Karpas-422 (cell line): ENCODE results near the gene OTOR. TPM values are rescaled to one million over a fixed set of nuclear protein-coding genes. Genes with fewer than 3 reads are reported as not detected.

Experiments
- DNase-seq: peaks from one replicate; pipeline ENCODE4 v3.0.0-alpha.2; 2015
- H2AFZ ChIP-seq: fragments of 200-600 bp; sonication (generic); 2 replicates; pipeline ENCODE4 v1.6.1; 2014; ENCODE audit warnings: antibody characterized with exemption, low read length, mixed read lengths
- H3K27ac ChIP-seq: fragments of 200-600 bp; sonication (generic); 2 replicates; pipeline ENCODE4 v1.5.1; 2014; ENCODE audit warnings: mild to moderate bottlenecking, low read length, moderate library complexity
- H3K27me3 ChIP-seq: fragments of 200-600 bp; sonication (generic); 2 replicates; pipeline ENCODE4 v1.6.1; 2014; ENCODE audit warnings: low read length, mixed read lengths
- H3K36me3 ChIP-seq: fragments of 200-600 bp; sonication (generic); 2 replicates; pipeline ENCODE4 v1.6.1; 2014; ENCODE audit warnings: low read length, mixed read lengths; ENCODE audit not compliant: insufficient read depth
- H3K4me1 ChIP-seq: fragments of 200-600 bp; sonication (generic); 2 replicates; pipeline ENCODE4 v1.6.1; 2014; ENCODE audit warnings: mild to moderate bottlenecking, low read length, mixed read lengths
- H3K4me2 ChIP-seq: fragments of 200-600 bp; sonication (generic); 2 replicates; pipeline ENCODE4 v1.6.1; 2014; ENCODE audit warnings: low read length, low read depth, mild to moderate bottlenecking; ENCODE audit not compliant: poor library complexity, severe bottlenecking
- H3K4me3 ChIP-seq: fragments of 200-600 bp; sonication (generic); 2 replicates; pipeline ENCODE4 v1.5.1; 2014; ENCODE audit warnings: mild to moderate bottlenecking, antibody characterized with exemption, low read length, mixed read lengths
- H3K79me2 ChIP-seq: fragments of 200-600 bp; sonication (generic); 2 replicates; pipeline ENCODE4 v1.6.1; 2014; ENCODE audit warnings: mild to moderate bottlenecking, low read length, mixed read lengths
- H3K9ac ChIP-seq: fragments of 200-600 bp; sonication (generic); 2 replicates; pipeline ENCODE4 v1.6.0; 2014; ENCODE audit warnings: low read length
- H3K9me2 ChIP-seq: fragments of 200-600 bp; sonication (generic), shearing (Covaris generic); replicated peaks from 2 replicates; pipeline ENCODE4 v1.6.0; 2014; ENCODE audit warnings: mild to moderate bottlenecking, low read length, moderate library complexity; ENCODE audit not compliant: insufficient read depth
- H3K9me3 ChIP-seq: fragments of 300-700, 200-600 bp; sonication (generic); 2 replicates; pipeline ENCODE4 v1.6.1; 2014; ENCODE audit warnings: low read length, mixed read lengths
- H4K20me1 ChIP-seq: fragments of 200-600 bp; sonication (generic); 2 replicates; pipeline ENCODE4 v1.6.1; 2014; ENCODE audit warnings: mild to moderate bottlenecking, antibody characterized with exemption, low read length, low read depth; ENCODE audit not compliant: insufficient read depth
- total RNA-seq: library from RNA; depleted of rRNA; stranded (reverse); fragments of >200 nt; shearing (Covaris generic); gene quantifications from 2 replicates; pipeline ENCODE4 v1.2.3, GENCODE V29; 2014; ENCODE audit warnings: low replicate concordance

The OTOR gene
- total RNA-seq, 1 experiment from 2014 or later: not detected

GRCh38 chr20:16732506-16733152 lies 15.5 kb upstream of the OTOR start:
- Histone ChIP-seq H3K9ac (no peak overlapping the region), H2AFZ (no peak overlapping the region), H3K36me3 (peaks cover 51% of the 10 kb centered on the region), H3K4me2 (no peak overlapping the region), H4K20me1 (peaks cover 20% of the 10 kb centered on the region), H3K79me2 (peaks cover 59% of the 10 kb centered on the region), H3K4me1 (peaks cover 16% of the 10 kb centered on the region), H3K9me2 (no peaks in the 10 kb centered on the region), H3K27me3 (no peaks in the 10 kb centered on the region), H3K9me3 (no peaks in the 10 kb centered on the region; the same call in 1 of the 2 replicates), H3K27ac (no peak overlapping the region), H3K4me3 (no peak overlapping the region)
- peak; percentile 9 for DNase-seq

GRCh38 chr20:16740365-16741072 lies 7.6 kb upstream of the OTOR start:
- no peak overlapping the region for H3K4me2 ChIP-seq
- H3K36me3 ChIP-seq: peaks cover 47% of the 10 kb centered on the region; the same call in 1 of the 2 replicates
- DNase-seq: no peak
- H3K9ac ChIP-seq: no peak overlapping the region
- H4K20me1 ChIP-seq: peaks cover 5% of the 10 kb centered on the region; the same call in 1 of the 2 replicates
- H3K27me3 ChIP-seq: no peaks in the 10 kb centered on the region
- H3K9me2 ChIP-seq: no peaks in the 10 kb centered on the region
- H3K79me2 ChIP-seq: peaks cover 2% of the 10 kb centered on the region
- H3K4me1 ChIP-seq: no peaks in the 10 kb centered on the region
- H3K4me3 ChIP-seq: no peak overlapping the region
- H3K27ac ChIP-seq: no peak overlapping the region
- H2AFZ ChIP-seq: no peak overlapping the region
- H3K9me3 ChIP-seq: no peaks in the 10 kb centered on the region

DNA sequence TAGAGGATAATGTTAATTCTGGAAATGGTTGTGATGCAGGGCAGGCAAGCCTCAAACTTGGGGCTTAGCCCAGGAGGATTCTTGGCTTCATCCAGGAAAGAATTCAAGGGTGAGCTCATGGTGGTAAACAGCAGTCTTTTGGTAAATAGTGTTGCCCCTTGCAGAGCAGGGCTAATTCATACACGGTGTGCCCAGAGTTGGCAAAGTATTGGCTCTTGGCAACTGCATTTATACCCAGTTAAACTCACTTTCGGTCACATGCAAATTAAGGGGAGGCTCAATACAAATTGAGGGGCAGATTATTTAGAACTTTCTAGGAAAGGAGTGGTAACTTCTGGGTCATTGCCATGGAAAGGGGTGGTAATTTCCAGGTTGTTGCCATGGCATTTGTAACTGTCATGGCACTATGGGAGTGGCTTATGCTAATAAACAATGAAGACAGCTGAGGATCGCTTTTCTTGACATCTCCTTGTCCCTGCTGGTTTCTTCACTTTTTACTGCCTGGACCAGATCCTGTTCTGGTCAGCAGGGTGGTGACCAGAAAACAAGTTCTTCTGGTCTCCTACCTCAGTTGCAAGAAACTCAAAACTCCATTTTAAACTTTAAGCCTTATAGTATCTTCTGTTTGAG lies 3.9 kb upstream of the OTOR start:
- Histone ChIP-seq H3K4me1 (no peaks in the 10 kb centered on the region), H3K27me3 (no peaks in the 10 kb centered on the region), H3K4me2 (no peak overlapping the region), H3K79me2 (no peaks in the 10 kb centered on the region), H3K27ac (no peak overlapping the region), H3K9ac (no peak overlapping the region), H3K9me3 (no peaks in the 10 kb centered on the region), H3K36me3 (peaks cover 23% of the 10 kb centered on the region; the same call in 1 of the 2 replicates), H4K20me1 (no peaks in the 10 kb centered on the region; the same call in 1 of the 2 replicates), H2AFZ (no peak overlapping the region), H3K9me2 (no peaks in the 10 kb centered on the region), H3K4me3 (no peak overlapping the region)
- no peak for DNase-seq

GRCh38 chr20:16745204-16745603 lies 3.0 kb upstream of the OTOR start:
- no peak overlapping the region for H3K4me2 ChIP-seq
- no peaks in the 10 kb centered on the region for H3K79me2 ChIP-seq
- H3K4me1 ChIP-seq: no peaks in the 10 kb centered on the region
- no peaks in the 10 kb centered on the region for H3K9me2 ChIP-seq
- no peak overlapping the region for H3K27ac ChIP-seq
- no peaks in the 10 kb centered on the region for H3K27me3 ChIP-seq
- H3K9me3 ChIP-seq: no peaks in the 10 kb centered on the region
- no peaks in the 10 kb centered on the region; the same call in 1 of the 2 replicates for H4K20me1 ChIP-seq
- H3K9ac ChIP-seq: no peak overlapping the region
- DNase-seq: no peak
- H3K4me3 ChIP-seq: no peak overlapping the region
- peaks cover 15% of the 10 kb centered on the region; the same call in 1 of the 2 replicates for H3K36me3 ChIP-seq
- no peak overlapping the region for H2AFZ ChIP-seq

- Histone ChIP-seq H3K79me2 (no peaks in the 10 kb centered on the region), H3K9ac (no peak overlapping the region), H3K27me3 (no peaks in the 10 kb centered on the region), H3K36me3 (no peaks in the 10 kb centered on the region), H3K4me2 (no peak overlapping the region), H3K9me2 (no peaks in the 10 kb centered on the region), H2AFZ (no peak overlapping the region), H3K4me3 (no peak overlapping the region), H3K27ac (no peak overlapping the region), H3K4me1 (no peaks in the 10 kb centered on the region), H4K20me1 (no peaks in the 10 kb centered on the region), H3K9me3 (no peaks in the 10 kb centered on the region)
- DNase-seq: no peak
Observed at GRCh38 chr20:16747291-16747811, 807 bp upstream of the OTOR start.

DNA sequence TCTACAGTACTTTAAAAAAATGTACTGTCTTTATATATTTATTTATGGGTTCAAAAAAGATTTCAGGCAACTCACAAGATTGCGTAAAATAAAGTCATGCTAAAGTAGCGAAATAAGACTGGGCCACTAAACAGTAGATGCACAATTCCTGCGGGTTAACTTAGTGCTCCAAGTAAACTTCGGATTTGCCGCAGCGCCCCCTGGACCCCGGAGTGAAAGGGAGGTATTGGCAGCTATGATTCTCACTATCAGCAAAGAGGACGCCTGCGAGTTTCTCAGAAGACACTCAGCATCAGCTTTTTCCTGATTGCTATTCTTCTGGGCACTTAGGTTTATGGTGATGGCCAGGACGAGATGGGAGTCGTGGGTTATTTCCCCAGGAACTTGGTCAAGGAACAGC lies 1.4 kb downstream of the OTOR start:
- H4K20me1 ChIP-seq: no peaks in the 10 kb centered on the region
- H3K9me2 ChIP-seq: no peaks in the 10 kb centered on the region
- no peaks in the 10 kb centered on the region for H3K27me3 ChIP-seq
- H3K4me2 ChIP-seq: no peak overlapping the region
- no peak for DNase-seq
- H3K9ac ChIP-seq: no peak overlapping the region
- H3K4me1 ChIP-seq: no peaks in the 10 kb centered on the region
- H2AFZ ChIP-seq: no peak overlapping the region
- no peak overlapping the region for H3K27ac ChIP-seq
- H3K36me3 ChIP-seq: no peaks in the 10 kb centered on the region
- H3K9me3 ChIP-seq: no peaks in the 10 kb centered on the region
- H3K79me2 ChIP-seq: no peaks in the 10 kb centered on the region
- H3K4me3 ChIP-seq: no peak overlapping the region

DNA sequence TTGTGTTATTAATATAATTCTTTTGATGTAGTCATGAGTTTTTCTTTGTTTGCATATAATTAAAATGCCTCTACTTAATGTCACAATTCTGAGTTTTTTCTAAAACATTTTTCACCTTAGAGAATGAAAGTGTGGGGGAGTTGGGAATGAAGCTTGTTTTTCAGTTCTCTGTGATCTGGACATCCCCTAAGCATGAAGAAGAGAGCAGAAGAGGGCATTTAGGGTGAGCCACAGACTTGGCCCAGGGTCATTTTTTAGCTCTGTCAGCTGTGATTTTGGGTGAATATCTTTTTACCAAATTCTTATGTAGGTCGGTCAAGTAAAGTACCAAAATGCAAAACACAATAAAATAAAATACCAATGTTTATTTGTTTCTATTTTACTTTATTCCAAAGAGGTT lies 3.9 kb downstream of the OTOR start:
- H4K20me1 ChIP-seq: no peaks in the 10 kb centered on the region
- H3K4me3 ChIP-seq: no peak overlapping the region
- no peaks in the 10 kb centered on the region for H3K9me2 ChIP-seq
- no peaks in the 10 kb centered on the region for H3K9me3 ChIP-seq
- H3K36me3 ChIP-seq: no peaks in the 10 kb centered on the region
- H3K27me3 ChIP-seq: no peaks in the 10 kb centered on the region
- no peaks in the 10 kb centered on the region for H3K79me2 ChIP-seq
- no peak overlapping the region for H2AFZ ChIP-seq
- no peaks in the 10 kb centered on the region for H3K4me1 ChIP-seq
- DNase-seq: no peak
- H3K27ac ChIP-seq: no peak overlapping the region
- no peak overlapping the region for H3K9ac ChIP-seq
- H3K4me2 ChIP-seq: no peak overlapping the region

DNA sequence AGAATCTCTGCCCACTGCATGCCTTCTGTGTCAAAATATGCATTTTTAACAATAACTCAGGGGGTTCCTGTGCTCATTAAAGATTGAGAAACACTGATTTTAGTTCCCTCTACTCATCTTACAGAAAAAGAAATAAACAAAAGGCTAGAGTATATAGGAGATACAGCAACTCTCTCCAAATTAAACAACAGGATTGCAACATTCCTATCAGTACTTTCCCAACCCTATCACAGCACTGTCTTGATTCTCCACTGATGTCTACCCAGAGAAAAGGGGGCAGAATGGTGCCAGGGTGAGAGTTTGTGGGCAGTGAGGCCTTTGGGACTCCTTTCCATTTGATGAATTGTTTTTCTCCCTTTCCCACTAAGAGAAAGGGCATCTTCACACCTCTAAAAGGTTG lies 4.7 kb downstream of the OTOR start:
- Histone ChIP-seq H3K4me3 (no peak overlapping the region), H3K9me2 (no peaks in the 10 kb centered on the region), H3K4me2 (no peak overlapping the region), H2AFZ (no peak overlapping the region), H3K79me2 (no peaks in the 10 kb centered on the region), H3K9me3 (no peaks in the 10 kb centered on the region), H3K36me3 (no peaks in the 10 kb centered on the region), H3K27ac (no peak overlapping the region), H4K20me1 (no peaks in the 10 kb centered on the region), H3K27me3 (no peaks in the 10 kb centered on the region), H3K4me1 (no peaks in the 10 kb centered on the region), H3K9ac (no peak overlapping the region)
- DNase-seq: no peak
